ENCODE measurements around the gene FAM184A. TPM values are rescaled to one million over a fixed set of nuclear protein-coding genes. Genes with fewer than 3 reads are reported as not detected.

Gene FAM184A, protein sequence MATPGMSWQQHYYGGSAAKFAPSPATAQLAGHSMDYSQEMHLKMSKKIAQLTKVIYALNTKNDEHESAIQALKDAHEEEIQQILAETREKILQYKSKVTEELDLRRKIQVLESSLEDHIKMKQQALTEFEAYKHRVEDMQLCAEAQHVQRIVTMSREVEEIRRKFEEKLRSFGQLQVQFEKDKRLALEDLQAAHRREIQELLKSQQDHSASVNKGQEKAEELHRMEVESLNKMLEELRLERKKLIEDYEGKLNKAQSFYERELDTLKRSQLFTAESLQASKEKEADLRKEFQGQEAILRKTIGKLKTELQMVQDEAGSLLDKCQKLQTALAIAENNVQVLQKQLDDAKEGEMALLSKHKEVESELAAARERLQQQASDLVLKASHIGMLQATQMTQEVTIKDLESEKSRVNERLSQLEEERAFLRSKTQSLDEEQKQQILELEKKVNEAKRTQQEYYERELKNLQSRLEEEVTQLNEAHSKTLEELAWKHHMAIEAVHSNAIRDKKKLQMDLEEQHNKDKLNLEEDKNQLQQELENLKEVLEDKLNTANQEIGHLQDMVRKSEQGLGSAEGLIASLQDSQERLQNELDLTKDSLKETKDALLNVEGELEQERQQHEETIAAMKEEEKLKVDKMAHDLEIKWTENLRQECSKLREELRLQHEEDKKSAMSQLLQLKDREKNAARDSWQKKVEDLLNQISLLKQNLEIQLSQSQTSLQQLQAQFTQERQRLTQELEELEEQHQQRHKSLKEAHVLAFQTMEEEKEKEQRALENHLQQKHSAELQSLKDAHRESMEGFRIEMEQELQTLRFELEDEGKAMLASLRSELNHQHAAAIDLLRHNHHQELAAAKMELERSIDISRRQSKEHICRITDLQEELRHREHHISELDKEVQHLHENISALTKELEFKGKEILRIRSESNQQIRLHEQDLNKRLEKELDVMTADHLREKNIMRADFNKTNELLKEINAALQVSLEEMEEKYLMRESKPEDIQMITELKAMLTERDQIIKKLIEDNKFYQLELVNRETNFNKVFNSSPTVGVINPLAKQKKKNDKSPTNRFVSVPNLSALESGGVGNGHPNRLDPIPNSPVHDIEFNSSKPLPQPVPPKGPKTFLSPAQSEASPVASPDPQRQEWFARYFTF
- 1 to 10 TPM; 6.2 to 8.1 (median 7.1) TPM for total RNA-seq

DNA sequence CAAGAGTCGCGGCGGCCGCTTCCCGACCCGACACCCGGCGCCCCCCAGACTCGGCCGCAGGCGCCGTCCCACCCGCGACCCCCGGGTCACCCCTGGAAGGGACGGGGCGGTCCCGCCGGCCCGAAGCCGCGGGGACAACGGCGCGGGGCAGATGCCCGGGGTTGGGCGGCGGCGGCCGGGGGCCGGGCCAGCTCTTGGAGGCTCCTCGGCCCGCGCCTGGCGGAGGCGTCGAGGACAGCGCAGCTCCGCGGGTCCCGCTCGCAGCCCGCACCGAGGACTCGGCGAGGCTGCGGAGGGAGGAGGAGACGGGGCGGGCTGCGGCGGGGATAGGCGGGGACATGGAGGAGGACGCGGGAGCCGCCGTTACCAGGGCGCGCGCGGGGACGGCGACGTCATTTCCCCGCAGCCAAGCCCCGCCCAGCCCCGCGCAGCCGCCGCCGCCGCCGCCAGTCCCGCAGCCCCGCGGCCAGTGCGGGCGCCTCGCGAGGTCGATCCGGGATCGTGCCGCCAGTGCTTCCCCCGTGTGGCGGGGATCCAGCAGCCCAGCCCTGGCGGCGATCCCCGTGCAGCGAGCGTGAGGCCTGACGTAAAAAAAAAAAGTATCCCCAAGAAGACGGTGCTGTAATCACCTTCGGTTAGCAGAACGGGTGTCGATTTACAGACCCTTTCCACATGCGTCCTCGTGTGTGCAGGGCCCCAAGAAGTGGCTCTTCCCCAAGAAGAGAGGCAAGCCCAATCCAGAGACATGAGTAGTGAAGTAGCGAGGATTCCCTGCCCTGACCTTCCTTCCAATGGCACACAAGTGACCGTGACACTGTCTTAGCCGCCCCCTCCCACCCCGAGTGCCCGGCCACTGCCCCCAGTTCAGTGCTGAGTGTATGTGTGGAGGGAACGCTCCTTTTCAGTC lies at the start of gene FAM184A:
TSS of gene FAM184A (minus strand) at position 289 of the 907 bp plus-strand sequence. CDS start 365 bp downstream, outside the sequence.
- TF ChIP-seq, protein P1, sequence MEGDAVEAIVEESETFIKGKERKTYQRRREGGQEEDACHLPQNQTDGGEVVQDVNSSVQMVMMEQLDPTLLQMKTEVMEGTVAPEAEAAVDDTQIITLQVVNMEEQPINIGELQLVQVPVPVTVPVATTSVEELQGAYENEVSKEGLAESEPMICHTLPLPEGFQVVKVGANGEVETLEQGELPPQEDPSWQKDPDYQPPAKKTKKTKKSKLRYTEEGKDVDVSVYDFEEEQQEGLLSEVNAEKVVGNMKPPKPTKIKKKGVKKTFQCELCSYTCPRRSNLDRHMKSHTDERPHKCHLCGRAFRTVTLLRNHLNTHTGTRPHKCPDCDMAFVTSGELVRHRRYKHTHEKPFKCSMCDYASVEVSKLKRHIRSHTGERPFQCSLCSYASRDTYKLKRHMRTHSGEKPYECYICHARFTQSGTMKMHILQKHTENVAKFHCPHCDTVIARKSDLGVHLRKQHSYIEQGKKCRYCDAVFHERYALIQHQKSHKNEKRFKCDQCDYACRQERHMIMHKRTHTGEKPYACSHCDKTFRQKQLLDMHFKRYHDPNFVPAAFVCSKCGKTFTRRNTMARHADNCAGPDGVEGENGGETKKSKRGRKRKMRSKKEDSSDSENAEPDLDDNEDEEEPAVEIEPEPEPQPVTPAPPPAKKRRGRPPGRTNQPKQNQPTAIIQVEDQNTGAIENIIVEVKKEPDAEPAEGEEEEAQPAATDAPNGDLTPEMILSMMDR (IDR thresholded peaks at IDR 0.05; ENCODE audit: low read depth): no peak

DNA sequence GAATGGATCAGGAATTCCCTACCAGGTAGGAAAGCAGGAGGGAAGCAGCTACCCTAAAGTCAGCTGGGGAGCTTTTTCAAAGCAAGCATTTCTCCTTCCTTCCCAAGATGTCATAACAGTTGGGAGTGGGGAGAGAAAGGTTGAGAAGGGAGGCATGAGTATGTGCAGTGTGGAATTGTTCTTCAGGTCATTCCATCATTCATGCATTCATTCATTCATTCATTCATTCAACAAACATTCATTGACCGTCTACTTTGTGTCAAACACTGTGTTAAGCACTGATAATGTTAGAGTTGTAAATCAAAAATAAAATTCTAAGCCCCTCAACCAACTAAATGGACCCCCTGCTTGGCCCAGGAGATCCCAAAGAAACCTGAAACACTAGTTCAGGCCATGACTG lies 49.2 kb upstream of the FAM184A start:
- TF ChIP-seq, protein P1 (IDR thresholded peaks at IDR 0.05; ENCODE audit: low read depth): no peak

DNA sequence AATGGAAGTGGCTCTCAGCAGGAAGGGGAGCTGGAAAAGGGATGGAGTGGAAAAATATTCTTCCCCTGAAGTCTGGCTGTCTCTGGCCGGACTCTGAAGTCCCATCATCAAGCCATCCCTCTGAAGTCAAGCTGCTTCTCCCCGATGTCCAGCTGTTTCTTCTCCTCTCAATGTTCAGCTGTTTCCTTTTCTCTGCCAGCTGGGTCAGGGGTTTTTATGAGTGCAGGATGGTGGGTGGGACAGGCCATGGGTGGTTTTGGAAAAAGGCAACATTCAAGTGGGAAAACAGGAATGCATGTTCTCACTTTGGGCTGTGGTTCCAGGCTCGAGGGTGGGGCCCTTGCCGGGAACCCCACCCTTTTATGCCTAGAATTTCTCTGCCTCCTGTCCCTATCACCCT lies 48.4 kb upstream of the FAM184A start:
- TF ChIP-seq, protein P1 (IDR thresholded peaks at IDR 0.05; ENCODE audit: low read depth): no peak

DNA sequence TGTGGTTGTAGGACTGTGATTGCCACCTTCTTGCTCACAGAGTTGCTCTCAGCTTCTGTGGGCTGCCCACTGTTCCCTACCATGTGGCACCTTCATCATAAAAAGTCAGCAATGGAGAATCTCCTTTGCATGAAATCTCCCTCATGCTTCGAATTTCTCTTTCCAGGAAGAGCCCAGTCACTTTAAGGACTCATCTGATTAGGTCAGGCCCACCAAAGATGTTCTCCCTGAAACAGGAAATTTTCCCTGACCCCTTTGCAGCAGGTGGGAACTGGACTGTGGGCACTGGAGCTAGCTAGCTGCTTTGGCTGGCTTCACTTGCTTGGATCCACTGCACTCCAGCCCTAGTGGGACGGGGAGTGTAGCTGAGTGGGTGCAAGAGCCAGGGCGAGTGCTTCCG lies 47.7 kb upstream of the FAM184A start:
- TF ChIP-seq, protein P1 (IDR thresholded peaks at IDR 0.05; ENCODE audit: low read depth): no peak

DNA sequence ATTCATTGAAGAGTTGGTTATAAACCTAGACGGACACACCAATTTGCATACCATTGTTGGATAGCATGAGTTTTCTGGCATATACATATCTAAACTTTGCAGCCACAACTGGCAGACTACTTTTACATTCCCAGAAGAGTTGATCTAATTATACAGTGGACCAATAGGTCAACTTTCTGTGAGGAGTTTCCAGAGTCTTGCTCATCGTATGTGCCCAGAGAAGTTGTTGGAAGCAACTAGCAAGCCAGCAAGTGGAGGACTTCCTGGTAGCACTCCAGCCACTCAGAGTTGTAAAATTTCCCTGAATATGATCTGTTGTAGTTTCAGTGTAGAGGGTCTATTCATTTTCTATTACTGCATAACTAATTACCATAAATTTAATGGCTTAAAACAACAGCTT lies 47.1 kb upstream of the FAM184A start:
- TF ChIP-seq, protein P1 (IDR thresholded peaks at IDR 0.05; ENCODE audit: low read depth): no peak

DNA sequence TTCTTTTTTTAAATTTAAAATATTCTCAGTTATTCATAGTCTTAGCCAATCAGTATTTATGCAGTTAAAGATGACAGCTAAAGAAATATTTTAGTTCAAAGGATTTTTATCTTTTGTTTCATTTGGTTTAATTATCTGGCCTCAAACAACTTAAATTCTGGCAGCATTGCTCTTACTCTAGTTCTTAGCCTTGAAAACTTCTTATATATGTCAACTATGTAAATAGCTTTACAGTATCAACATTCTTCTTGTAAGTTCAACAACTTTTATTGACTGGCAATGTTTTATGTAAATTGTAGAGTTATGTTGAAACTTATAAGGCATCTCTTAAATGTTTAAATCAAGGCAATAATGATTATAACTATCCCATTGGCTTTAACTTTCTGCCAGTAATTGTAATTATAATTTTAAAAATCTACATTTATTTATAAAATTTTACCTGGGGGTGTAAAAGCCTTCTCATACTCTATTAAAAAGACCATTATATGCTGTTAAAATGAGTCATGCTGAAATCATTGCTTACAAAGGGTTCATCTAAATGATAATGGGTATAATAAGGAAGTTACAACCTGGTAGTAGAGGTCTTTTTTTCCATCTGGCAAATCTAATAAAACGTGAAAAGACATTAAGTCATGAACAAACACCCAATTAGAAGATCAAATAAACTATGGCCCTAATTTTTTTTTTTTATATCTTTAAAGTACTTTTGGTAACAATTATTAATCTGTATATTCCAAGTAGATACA lies 45.8 kb upstream of the FAM184A start:
- TF ChIP-seq, protein P1 (IDR thresholded peaks at IDR 0.05; ENCODE audit: low read depth): no peak
